HG03354 (cell line): ENCODE measurements around the gene ZSWIM6.

Experiments used
- ATAC-seq: cut with Tn5 transposase; IDR thresholded peaks from one replicate; pipeline ENCODE4 v1.9.1; 2021; ENCODE audit warnings: mild to moderate bottlenecking; ENCODE audit not compliant: unreplicated experiment, poor library complexity, severe bottlenecking

ZSWIM6 gene

DNA sequence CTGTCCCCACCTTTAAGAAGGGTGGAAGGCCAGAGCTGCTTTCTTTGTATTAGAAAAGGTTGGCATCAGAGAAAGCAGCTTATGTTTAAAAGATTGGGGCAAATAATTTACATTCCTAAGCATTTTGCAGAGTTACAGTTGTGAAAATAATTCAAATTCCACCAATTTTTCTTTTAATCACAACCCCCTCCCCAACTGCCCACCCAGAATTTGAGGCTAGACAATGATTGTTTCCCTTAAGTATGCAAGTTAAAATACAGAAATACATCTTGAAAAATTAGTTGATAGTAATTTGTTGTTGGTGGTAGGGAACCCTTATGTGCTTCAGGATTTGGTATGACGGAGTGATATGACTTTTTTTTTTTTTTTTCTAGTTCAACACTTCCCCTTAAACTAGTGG is 133.0 kb downstream of the ZSWIM6 start:
- ATAC-seq: no peak

DNA sequence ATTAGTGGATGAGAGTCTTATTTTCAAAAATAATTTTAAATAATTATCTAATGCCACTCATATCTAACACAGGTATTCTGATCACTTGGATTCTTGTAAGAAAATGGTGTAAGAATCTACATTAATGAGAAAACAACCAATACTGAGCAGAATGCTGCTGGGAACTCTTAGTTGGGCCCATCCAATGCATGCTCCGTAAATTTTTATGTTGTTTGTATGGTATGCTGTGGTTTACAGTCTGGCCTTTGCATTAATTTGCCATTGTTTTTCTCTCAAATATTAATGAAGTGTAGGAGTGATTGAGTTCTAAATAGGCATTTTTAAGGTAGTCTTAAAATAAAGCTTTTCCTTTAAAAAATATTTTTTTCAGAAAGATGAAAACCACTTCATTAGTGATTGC is 133.4 kb downstream of the ZSWIM6 start:
- no peak for ATAC-seq

DNA sequence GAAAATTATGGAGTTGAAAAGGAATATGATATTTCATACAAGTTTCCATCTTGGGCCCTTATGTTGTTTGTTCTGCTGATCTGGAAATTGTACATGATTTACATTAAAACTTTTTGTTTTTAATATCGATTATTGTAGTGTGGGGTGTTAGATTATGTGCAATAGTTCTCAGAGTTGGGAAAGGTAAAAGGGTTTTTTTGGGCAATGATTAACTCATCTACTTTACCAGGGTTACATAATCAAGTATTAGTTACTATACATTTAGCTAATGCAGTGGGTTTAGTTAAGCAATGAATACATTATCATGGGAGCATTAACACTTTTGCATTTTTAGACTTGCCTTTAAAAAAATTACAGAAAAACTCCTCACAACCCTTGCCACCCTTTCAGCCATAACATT is 134.0 kb downstream of the ZSWIM6 start:
- no peak for ATAC-seq

DNA sequence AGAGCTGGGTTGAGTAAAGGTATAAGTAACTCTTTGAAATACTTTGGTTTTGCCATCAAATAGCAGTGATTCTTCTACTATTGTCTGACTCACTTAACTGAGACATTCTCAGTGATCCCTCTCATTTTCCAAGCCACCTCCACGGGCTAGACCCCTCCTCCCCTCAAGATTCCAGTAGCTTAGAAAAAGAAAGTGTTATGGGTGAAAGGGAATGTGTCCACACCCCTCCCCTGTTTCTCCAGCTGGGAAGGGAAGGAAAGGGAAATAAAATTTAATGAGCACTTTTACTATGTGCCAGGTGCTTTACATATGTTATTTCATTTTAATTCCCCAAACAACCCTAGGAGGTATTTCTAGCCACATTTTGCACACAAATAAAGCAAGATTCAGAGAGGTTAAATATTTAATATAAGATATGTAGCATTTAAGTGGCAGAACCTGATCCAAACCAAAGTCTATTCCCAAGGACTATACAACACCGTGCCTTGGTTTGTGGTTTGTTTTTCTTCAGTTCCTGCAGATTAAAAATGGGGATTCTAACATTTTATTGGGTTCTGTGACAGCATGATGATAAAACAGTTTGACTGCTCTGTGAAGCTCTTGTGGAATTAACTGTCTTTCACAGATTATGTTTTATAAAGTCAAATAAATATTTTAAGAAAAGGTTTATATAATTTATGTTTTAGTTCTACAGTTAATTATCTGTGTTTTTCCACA is 135.9 kb downstream of the ZSWIM6 start:
- ATAC-seq: no peak

DNA sequence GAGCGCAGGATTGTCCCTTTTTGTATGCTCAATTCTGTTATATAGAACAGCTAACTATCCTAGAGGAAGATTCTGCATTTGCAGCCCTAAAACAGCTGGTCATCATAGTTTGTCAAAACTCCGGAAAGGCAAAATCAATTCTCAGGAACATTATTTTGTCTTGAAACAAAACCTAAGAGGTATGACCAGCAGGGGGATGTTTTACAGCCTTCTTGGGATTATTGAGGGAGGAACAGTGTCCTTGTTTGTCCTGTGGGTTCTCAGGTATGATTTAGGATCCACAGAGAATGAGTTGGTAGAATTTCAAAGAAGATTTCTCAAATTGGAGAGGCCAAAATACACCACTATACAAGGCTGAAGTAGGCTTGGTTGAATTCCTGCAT is 136.4 kb downstream of the ZSWIM6 start:
- ATAC-seq: no peak

DNA sequence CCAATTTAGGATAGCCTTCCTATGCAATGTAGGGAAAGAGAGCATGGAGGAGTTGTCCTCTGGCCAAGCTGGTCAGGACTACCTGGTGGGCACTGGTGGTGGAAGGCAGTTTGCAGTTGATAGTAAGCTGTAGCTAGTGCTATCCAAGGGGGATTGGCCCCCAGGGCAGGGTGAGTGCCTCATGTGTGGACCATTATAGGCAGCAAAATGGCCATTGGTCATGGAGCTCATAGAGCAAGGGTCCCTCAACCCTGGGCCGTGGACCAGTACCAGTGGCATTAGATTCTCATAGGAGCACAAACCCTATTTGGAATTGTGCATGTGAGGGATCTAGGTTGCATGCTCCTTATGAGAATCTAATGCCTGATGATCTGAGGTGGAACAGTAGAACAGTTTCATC is 139.3 kb downstream of the ZSWIM6 start:
- ATAC-seq: no peak

DNA sequence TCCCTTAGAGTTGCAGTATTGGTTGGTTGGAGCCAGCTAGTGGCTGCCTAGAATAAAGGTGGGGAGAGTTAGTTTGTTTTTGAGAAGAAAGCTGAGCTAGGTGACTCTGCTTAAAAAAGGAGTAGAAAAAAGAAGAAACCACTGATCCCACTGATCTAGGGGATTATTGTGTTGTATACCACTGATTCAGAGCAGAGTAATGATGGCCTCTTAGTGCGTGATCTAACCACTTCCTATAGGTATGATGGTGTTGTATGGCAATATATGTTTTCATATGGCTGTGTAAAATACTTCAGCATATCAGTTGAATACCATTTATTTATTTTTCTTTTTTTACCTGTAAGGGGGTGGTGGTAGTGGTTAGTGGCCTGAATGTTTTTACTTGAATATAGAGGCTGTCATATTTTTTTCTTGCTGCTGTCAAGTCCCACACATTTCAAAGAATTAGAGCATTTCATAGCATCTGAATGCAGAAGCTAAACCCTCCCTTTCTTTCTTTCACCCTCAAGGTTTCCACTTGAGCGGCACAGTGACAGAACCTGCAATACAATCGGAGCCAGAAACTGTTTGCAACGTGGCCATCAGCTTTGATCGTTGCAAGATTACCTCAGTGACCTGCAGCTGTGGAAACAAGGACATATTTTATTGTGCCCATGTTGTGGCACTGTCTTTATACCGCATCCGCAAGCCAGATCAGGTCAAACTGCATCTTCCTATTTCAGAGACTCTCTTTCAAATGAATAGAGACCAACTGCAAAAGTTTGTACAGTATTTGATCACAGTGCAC is 140.3 kb downstream of the ZSWIM6 start:
- no peak for ATAC-seq

DNA sequence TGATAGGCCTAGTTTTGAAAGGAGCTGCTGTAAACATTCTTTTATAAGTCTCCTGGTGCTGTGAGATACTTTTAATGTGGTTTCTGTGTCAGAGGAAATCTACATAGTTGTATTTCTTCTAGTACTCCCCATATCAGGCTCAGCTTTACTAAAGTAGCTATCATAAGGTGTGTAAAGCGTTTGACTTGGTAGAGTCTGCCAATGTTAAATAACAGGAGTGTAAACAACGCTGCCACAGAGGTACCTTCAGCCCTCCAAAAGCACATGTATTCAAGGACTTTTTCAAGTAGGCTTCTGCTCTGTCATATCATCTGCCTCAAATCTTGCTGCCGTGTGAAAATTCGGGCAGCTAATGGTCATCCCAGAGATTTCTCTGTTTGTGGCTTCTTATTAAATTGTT is 142.7 kb downstream of the ZSWIM6 start:
- ATAC-seq: no peak

DNA sequence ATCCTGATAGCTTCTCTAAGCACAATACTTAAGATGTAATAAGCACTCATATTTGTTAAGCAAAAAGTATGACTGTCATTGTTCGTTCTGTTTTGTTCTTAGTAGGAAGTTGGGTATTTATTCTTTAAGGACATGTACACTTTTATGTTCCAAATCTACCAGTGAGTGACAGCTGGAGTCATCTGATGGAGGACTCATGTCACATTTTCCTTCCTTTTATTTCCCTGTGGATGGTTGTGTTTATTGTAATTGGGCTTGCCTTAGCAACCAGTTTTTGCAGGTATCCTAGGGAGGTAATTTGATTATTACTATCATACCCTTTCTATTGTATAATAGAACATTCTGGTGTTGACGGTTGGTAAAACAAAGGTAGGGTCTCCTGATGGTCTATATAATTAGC is 145.7 kb downstream of the ZSWIM6 start:
- ATAC-seq: no peak

DNA sequence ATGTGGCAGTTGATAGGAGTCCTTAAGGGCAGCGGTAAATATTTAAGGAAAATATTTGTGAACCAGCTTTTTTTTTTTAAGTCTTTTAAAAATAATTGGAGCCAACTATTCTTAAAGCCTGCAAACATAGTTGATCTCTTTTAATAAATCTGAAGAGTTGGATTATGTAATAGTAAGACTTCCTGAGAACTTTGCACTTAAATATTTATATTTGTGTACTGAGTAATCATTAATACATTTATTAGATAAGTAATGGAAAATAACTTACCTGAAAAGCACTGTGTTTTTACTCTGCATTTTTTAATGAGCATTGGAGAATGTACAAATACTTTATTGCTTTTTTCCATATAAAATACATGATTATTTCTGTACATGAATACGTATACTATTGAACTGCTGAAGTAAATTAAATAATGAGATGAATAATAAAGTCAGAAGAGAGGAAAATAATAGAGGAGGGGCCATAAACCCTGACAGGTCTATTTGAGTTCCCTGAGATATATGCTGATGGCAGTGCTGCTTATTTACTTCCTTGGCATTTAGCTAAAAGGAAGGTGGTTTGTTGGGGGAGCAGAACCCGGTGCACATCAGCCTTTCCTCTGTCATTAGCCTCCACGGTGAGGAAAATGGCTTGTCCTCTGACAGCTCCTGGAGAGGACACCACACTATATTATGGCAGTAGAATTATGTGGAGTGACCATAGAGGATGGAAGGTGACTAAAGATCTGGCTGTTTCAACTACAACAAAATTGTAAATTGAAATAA is 148.0 kb downstream of the ZSWIM6 start:
- no peak for ATAC-seq

DNA sequence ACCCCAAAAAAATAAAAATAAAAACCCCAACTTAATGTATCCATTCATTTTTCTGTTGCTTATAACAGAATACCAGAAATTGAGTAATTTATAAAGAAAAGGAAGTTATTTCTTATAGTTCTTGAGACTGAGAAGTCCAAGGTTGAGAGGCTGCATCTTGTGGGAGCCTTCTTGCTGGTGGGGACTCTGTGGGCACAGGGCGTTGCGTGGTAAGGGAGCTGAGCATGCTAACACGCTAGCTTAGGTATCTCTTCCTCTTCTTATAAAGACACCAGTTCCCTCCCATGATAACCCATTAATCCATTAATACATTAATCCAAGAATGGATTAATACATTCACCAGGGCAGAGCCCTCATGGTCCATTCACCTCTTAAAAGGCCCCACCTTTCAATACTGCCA is 150.9 kb downstream of the ZSWIM6 start:
- ATAC-seq: no peak

DNA sequence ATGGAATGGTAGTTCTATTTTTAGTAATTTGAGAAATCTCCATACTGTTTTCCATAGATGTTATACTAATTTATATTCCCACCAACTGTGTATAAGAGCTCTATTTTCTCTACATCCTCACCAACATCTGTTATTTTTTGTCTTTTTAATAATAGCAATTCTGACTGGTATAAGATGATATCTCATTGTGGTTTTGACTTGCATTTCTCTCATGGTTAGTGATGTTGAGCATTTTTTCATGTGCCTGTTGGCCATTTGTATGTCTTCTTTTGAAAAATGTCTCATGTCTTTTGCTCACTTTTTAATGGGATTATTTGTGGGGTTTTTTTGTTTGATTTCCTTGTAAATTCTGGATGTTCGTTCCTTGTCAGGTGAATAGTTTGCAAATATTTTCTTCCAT is 154.4 kb downstream of the ZSWIM6 start:
- ATAC-seq: no peak

DNA sequence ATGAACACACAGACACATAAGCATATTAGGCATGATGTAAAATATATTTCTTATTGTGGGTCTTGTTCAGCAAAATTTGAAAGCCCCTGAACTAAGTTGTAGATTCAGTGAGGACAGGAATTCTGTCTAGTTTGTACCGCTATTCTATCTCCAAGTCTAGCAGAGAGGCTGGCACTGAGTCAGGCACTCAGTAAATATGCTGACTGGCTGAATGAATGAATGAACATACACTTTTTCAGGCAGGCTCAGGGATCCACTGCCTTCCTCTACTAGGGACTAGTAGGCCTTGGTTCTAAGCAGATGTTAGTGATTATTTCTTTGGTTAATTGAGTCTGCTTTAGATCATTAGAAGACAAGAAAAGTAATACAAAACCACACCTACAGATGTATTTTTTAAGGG is 157.5 kb downstream of the ZSWIM6 start:
- no peak for ATAC-seq

DNA sequence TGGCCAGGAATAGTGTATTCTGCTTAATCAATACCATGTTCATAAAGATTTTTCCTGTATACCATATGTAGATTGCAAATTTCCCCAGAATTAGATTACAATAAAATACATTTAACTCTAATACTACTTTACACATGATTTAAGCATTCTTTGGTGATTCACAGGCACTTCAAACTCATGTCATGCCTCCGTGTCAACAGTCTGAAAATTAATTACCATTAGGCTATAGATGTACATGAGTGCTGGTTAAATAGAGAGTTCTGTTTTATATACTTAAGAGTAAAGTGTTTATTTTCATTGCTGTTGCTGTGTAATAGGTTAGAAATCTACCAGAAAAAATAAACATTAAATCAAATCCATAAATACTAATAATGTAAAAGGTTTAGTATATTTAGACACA is 159.8 kb downstream of the ZSWIM6 start:
- ATAC-seq: no peak

DNA sequence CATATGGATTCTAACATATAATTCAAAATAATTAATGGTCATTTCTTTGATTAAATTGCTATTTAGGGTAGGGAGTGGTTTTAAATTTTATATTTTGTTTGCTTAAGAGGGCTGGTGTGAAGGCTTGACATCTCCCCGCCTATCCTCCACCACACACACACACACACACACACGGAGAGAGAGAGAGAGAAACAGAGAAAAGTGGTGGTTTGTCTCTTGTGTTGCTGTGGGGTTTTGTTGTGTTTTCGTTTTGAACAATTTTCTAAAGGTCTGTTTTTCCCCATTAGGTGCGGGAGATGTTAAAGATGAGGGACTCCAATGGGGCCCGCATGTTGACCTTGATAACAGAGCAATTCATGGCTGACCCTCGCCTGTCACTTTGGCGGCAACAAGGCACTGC is 161.9 kb downstream of the ZSWIM6 start:
- no peak for ATAC-seq

DNA sequence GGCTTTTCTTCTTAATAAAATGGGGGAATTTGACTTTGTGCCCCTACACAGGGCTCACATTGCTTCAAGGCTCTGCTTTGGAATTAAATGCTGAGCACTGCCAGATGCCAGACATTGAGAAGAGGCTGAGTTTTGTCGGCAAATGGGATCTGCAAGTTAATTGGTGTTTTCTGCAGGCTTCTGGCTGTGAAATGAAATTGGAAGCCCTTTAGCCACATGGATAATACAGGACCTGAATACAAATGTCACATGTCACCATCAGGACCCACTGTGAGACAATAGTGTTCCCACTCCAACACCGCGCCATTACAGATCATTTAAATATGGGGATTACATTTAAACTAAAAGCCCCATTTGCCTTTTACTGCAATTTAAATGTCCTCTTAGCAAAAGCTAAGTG is 164.4 kb downstream of the ZSWIM6 start:
- no peak for ATAC-seq

DNA sequence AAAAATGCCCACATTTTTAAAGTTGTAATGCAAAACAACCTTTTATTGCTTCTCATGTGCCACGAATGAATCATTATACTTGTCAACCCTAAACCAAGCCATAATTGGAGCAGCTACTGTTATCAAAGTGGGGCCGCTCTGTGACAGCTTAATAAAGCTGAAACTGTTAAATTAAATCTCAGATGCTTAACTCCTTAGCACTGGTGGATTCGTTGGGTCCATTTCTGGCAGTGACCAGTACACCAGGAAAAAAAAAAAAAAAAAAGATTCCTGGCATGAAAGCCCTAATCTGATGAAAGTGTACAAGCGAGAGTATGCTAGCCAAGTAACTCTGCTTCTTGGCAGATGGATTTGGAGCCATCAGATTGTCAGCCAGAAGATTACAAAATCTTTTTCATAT is 164.8 kb downstream of the ZSWIM6 start:
- no peak for ATAC-seq

DNA sequence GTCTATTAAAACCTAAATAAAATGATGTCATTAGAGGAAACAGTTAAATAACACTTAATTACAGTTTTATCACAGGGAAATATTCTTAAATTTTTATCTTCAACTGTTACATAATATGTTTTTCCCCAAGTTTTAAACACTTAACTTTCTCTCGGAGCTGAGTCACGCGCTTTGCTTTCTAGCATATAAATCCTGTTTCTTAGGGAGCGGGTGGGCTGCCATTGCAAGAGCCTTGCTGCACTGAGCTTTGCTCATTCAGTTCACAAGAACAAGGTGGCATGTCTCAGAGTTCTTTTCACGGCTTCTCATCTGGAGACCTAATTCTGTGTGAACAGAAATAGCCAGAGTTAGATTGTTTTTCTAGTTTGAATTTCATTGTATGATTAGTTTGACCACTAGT is 166.1 kb downstream of the ZSWIM6 start:
- ATAC-seq: no peak

DNA sequence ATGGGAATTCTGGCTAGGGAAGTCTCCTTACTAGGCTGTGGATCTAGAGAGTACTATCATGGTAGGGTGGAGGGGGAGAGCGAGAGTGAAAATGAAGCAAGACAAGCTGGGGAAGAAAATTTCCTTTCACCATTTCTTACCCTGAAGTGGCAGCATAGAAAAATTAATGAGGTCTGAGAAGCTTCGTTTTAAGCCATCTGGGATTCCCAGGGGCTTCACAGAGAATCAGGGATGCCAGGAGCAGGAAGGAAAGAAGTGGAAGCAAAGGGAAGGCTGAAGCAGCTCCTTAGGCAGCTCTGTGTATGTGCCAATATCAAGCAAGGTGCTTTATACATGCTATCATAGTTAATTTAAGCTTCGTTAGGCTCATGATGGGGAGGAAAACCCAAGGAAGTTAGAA is 169.9 kb downstream of the ZSWIM6 start:
- ATAC-seq: no peak

DNA sequence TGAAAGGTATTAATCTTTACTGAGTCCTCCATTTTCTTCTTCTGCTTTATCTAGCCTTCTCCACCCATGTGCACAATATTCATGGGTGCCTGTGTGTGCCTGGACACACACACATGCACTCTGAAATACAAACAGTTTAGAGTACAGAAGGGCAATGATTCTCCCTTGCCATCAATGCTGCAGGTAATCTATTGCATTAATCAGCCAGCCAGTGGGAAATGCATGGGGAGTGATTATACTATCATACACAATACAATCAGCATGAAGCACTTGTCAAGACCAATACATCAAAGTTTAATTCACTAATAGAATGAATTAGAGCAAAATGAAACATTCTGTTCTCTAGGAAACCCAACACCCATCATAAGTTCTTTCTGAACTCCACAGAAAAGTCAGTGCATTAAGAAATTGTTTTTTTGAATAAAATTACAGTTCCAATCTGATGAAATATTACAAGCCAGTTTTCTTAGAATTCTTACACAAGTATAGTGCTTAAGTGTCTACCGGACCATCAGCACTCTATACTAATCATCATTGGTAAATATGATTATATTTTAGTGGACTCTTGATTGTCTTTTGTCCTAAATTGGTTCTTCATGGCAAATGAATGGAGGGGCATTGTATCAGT is 172.2 kb downstream of the ZSWIM6 start:
- no peak for ATAC-seq
